Cardiac muscle cell (in vitro differentiated cells and primary cell): ENCODE data around the gene ADCY5. TPM values are rescaled to one million over a fixed set of nuclear protein-coding genes. Genes with fewer than 3 reads are reported as not detected.

Source experiments
- DNase-seq, 2 donors: peaks; one replicate each; pipeline versions ENCODE4 v3.0.0 to v3.0.0-alpha.2; 2010 to 2017; ENCODE audit warnings: low read depth in 1 of 2, low spot score in 1 of 2
- H3K27ac ChIP-seq: fragments of 200-600 bp; sonication (generic); 2 replicates; pipeline ENCODE4 v1.5.1; 2016
- H3K27me3 ChIP-seq: fragments of 200-600 bp; sonication (generic); 2 replicates; pipeline ENCODE4 v1.6.0; 2016; ENCODE audit warnings: control low read depth
- H3K36me3 ChIP-seq: fragments of 200-600 bp; sonication (generic); 2 replicates; pipeline ENCODE4 v1.5.1; 2016; ENCODE audit warnings: control low read depth
- H3K4me1 ChIP-seq: fragments of 200-600 bp; sonication (generic); 2 replicates; pipeline ENCODE4 v1.8.1; 2017; ENCODE audit warnings: low read depth, mild to moderate bottlenecking, mixed run types
- H3K4me3 ChIP-seq: fragments of 200-600 bp; sonication (generic); 2 replicates; pipeline ENCODE4 v1.5.1; 2016; ENCODE audit warnings: mild to moderate bottlenecking
- H3K9me3 ChIP-seq: fragments of 200-600 bp; sonication (generic); 2 replicates; pipeline ENCODE4 v1.5.1; 2017; ENCODE audit warnings: low read depth, mild to moderate bottlenecking, control low read depth
- CTCF ChIP-seq: IDR thresholded peaks from 2 replicates; pipeline ENCODE4 v1.5.1; 2012; ENCODE audit warnings: low read depth, mild to moderate bottlenecking, low read length
- polyA plus RNA-seq: library from polyadenylated mRNA; unstranded; fragments of >200 nt; fragmentation: Nextera tagmentation; extraction: Ambion mirVana; gene quantifications from 2 replicates; pipeline ENCODE4 v1.2.1, GENCODE V29; 2016
- total RNA-seq: library from RNA; depleted of rRNA; stranded (reverse); fragments of >200 nt; gene quantifications from 2 replicates; pipeline ENCODE4 v1.2.3, GENCODE V29; 2016

ADCY5 gene
- total and polyA plus RNA-seq, 2 experiments from 2014 or later = 38.4 to 93.7 TPM

- H3K9me3 ChIP-seq = no peaks in the 10 kb centered on the region
- H3K36me3 ChIP-seq = peaks cover 32% of the 10 kb centered on the region
- no peak for DNase-seq
- no peak for TF ChIP-seq CTCF
- no peak overlapping the region for H3K27ac ChIP-seq
- H3K4me3 ChIP-seq = no peak overlapping the region
- no peaks in the 10 kb centered on the region for H3K4me1 ChIP-seq
- no peaks in the 10 kb centered on the region for H3K27me3 ChIP-seq
These were observed 161.6 kb downstream of the ADCY5 start for GRCh38 chr3:123287051-123287961.

GRCh38 chr3:123286308-123287023, 162.4 kb downstream of the ADCY5 start:
- Histone ChIP-seq H3K27ac (no peak overlapping the region), H3K9me3 (no peaks in the 10 kb centered on the region), H3K36me3 (peaks cover 32% of the 10 kb centered on the region), H3K4me3 (no peak overlapping the region), H3K4me1 (no peaks in the 10 kb centered on the region), H3K27me3 (no peaks in the 10 kb centered on the region)
- DNase-seq = peak; percentile 78 to 81
- TF ChIP-seq CTCF = peak; percentile 97

- no peak for DNase-seq
- Histone ChIP-seq H3K9me3 (no peaks in the 10 kb centered on the region), H3K27ac (no peak overlapping the region), H3K27me3 (no peaks in the 10 kb centered on the region), H3K4me3 (no peak overlapping the region), H3K4me1 (no peaks in the 10 kb centered on the region), H3K36me3 (peaks cover 27% of the 10 kb centered on the region)
- no peak for TF ChIP-seq CTCF
These were observed 163.0 kb downstream of the ADCY5 start for GRCh38 chr3:123285931-123286307.

GRCh38 chr3:123285479-123285878, 163.4 kb downstream of the ADCY5 start:
- peaks cover 22% of the 10 kb centered on the region for H3K36me3 ChIP-seq

GRCh38 chr3:123285066-123285465, 163.8 kb downstream of the ADCY5 start:
- no peaks in the 10 kb centered on the region for H3K27me3 ChIP-seq
- no peaks in the 10 kb centered on the region for H3K4me1 ChIP-seq
- no peak for TF ChIP-seq CTCF
- no peak overlapping the region for H3K27ac ChIP-seq
- H3K36me3 ChIP-seq = peaks cover 21% of the 10 kb centered on the region
- no peak overlapping the region for H3K4me3 ChIP-seq
- H3K9me3 ChIP-seq = no peaks in the 10 kb centered on the region
- no peak for DNase-seq

More at GRCh38 chr3:123285479-123285878, 163.4 kb downstream of the ADCY5 start:
- no peaks in the 10 kb centered on the region for H3K4me1 ChIP-seq
- H3K27me3 ChIP-seq = no peaks in the 10 kb centered on the region
- H3K27ac ChIP-seq = no peak overlapping the region
- no peak for TF ChIP-seq CTCF
- H3K4me3 ChIP-seq = no peak overlapping the region
- DNase-seq = no peak
- H3K9me3 ChIP-seq = no peaks in the 10 kb centered on the region
